ENCODE results near the gene EWSR1.
"Not testable (repeated sequence)": the region's sequence is repeated elsewhere in the genome, so short reads cannot be mapped to it uniquely, and the experiment has no call there.

EWSR1 gene

DNA sequence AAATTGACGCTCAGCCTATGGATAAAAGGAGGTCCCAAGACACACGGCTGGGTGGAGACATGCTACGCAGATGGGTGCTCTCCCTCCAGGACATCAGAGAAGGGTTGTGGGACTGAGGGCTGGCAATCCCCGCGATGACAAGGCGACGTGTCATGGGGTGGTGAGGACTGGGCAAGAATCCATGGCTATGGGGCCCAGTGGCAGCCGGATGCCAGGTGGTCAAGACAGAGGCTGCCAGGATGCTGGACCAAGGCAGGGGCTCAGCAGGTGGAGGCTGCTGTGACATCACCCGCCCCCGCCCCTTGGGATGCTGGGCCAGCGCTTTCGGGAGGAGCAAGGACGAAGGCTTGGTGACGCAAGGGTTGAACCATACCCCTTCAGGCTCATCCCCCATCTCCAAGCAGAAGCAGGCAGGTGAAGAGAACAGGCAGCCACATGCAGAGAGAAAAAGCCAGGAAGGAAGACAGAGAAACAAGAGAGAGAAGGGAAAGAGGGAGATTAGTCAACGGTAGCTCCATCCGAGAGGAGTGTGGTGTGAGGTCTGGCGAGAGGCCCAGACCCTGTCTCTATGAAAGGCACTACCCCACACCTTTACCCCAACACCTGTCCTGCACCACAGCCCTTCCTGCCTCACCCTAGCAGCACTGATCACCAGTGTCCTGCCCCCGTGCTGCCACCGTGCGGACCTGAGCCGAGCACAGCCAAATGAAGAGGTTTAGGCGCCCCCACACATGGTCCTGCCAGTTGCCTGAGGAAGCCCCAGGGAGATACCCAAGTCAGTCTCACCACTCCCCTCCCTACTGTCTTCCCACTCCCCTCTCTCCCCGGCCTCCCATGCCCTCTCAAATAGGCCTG, 71.5 kb downstream of the EWSR1 start:
- DNase-seq (ENCODE audit: low read depth), result no peak

DNA sequence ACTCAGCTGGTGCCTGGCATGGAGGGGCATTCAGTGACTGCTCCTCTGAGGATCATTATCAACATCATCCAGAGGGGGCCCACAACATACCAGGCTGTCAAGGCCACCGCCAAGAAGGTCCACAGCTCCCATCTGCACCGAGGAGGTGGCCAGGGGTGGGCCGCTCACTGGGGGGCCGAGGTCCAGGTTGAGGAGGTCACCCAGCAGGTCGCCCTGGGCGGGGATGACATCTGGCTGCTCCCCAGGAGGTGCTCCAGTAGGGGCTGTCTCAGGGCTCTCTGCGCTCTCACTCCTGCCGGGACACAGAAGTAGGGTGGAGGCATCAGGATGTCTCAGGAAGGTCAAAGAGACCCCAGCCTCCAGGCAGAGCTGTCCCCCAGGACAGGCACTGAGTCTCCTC, 72.5 kb downstream of the EWSR1 start:
- DNase-seq (ENCODE audit: low read depth), result no peak

DNA sequence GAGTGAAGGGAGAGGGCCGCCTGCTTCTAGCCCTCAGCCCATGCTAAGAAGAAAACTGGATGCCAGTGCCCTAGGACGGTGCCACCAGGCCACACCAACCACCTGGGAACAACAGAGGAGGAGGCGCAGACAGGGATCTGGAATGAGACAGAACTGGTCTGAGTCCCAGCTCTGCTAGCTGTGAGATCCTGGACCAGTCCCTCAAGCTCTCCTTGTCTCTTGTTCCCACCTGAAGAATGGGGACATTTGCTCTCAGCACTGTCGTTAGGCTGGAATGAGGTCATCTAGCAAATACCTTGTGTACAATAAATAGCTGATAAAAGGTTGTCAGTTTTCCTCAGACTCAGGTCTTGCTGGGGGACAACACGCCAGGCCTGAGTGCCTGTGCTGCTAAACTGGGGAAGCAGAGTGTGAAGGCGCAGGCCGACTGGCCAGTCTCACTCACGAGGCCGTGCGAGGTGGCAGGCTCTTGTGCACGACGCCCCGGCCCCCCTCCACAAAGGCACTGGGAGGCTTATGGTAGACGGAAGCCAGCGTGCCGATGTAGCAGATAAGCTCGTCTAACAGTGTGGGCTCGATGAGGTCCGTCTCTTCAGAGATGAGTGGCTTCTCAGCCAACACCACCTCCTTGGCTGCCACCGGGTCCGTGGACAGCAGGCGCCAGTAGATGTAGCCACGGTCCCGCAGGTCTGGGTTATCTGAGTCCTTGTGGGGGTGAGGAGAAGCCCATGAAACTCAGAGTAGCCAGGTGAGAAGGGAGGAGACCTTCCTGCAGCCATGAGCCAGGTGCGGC, 73.2 kb downstream of the EWSR1 start:
- DNase-seq (ENCODE audit: low read depth), result no peak

DNA sequence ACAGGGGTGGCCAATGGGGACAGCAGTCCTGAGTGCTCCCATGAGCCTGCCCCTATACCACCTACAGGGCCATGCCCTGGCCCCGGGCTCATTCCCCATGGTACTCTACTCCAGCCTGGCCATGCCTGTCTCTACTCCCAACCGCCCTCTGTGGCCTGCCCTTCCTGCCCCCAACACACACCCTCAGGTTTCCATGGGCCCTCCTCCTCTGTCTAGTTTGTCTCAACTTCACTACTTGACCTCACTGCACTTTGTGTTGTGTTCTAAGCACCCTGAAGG, 73.7 kb downstream of the EWSR1 start:
- no peak for DNase-seq (ENCODE audit: low read depth)

DNA sequence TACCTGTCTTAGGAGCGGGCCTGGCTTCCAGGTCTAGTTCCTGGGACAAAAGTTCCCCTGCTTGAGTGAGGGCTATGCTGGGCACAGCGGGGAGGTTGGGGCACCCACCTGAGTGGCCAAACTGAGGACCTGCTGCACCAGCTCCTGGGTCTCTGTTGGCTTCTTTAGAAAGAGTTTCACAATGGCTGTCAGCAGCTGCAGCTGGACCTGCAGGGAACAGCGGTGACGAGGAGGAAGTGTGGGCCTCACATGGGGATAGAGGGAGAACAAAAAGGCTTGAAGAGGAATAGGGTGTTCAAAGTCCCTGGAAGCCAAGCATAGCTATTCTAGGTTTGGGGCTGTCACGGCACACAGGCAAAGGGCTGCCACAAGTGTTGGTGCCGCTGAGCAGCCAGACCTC, 74.1 kb downstream of the EWSR1 start:
- DNase-seq (ENCODE audit: low read depth), result no peak

DNA sequence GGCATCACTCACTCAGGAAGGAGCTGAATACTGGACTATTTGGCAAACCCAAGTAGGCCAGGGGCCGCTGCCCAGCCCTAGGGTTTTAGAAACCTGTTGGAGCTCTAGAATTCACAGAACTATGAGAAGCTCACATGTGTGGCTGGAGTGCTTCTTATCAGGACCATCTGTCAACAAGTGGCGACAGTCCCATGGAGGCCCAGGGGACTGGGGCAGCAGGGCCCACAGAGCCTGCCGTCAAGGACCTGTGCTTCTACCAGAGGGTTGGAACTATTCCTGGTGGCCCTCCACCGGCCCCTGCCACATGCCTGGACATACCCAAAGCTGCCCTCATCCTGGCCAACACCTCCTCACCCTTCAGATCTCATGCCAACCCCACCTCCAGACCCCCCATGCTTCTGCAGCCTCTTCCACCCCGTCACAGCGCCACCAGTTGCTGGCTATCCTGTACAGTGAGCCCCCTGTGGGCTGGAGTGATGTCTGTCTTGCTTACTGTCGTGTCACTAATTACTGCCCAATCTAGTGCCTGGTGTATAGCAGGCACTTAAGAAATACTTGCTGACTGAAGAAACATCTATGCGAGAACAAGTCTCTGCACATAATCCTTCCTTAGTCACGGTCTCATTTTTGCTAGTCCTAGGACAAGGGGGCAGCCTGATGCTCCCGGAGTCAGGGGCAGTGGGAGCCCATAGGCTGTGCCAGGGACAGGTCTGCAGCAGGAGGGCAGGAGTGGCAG, 74.7 kb downstream of the EWSR1 start:
- no peak for DNase-seq (ENCODE audit: low read depth)

DNA sequence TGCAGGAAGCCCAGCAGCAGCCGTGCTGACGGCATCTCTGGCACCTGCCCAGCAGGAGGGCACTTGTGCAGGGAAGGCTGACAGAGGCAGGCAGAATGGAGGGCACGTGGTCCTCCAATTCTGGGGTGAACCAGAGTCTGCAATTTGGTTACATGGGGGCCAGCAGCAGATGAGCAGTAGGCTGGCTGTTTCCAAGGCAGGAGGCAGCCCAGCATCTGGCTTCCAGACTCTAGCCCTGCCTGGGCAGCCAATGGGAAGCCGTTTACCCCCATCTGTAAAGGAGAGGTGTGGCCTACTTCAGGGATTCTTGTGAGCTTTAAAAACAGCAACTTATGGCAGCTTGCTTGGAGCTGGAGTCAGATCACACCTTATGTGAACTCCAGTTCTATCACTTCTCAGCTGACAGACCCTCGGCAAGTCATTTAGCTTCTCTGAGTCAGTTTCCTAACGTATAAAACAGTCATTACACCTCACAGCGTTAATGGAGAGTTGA, 75.3 kb downstream of the EWSR1 start:
- peak; percentile 71 for DNase-seq (ENCODE audit: low read depth)

DNA sequence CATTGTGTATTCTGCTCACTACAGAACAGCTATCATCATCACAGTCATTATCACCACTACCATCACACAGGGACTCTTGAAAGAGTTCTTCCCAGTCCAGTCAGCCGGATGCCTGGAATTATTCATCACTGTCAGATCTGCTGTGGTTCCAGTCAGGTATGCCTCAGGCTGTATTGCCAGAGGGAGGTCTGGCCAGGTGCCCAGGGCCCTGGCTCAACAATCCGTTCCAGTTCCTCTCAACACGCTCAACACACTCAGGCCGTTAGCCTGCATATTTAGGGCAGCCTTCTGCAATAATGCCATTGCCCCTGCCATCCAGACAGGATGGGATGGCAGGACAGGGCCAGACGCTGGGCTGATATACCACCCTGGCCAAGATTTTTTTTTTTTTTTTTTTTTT, 76.1 kb downstream of the EWSR1 start:
- DNase-seq (ENCODE audit: low read depth), result peak; percentile 99

DNA sequence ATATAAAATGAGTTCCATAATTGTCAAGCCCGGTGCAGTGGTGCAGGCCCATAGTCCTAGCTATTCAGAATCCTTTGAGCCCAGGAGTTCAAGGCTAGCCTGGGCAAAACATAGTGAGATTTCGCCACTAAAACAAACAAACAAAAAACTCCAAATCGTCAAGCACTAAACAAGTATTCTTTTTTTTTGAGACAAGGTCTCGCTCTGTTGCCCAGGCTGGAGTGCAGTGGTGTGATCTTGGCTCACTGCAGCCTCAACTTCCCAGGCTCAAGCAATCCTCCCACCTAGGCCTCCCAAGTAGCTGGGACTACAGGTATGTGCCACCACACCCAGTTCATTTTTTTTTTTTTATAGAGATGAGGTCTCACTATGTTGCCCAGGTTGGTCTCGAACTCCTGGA, 76.8 kb downstream of the EWSR1 start:
- DNase-seq (ENCODE audit: low read depth), result not testable (repeated sequence)

DNA sequence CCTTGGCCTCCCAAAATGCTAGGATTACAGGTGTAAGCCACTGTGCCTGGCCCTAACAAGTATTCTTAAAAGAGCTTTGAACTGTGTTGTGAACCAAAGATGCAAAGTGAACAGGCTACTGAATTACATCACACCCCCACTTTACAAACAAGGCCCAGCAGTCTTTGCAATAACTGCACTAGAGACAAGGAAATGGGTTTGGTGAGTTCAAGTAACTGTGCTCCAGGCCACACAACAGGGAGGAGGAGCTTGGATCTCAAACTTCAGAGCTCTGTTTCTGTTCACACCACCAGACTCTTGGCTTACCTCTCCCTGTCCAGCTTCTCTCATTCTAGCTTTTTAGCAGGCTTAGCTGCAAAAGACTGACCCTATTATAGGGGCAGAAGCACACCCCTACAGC, 77.9 kb downstream of the EWSR1 start:
- no peak for DNase-seq (ENCODE audit: low read depth)

DNA sequence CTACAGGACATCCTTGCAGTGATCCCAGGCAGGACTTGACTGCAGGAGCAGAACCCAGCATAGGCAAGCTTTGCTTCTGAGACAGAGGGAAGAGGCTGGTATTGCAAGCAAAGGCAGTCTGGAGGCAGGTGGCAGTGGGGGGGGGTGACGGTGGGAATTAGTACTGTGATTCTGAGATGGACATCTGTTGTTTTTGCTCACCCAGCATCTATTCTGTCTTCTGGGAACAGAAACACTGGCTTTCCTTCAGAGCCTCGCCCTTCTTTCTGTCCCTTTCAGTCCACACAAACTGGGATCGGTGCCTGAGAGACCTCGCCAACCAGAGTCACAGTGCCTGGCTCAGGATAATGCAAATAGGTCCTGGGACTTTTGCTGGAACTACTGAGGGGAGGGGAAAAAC, 78.6 kb downstream of the EWSR1 start:
- no peak for DNase-seq (ENCODE audit: low read depth)

DNA sequence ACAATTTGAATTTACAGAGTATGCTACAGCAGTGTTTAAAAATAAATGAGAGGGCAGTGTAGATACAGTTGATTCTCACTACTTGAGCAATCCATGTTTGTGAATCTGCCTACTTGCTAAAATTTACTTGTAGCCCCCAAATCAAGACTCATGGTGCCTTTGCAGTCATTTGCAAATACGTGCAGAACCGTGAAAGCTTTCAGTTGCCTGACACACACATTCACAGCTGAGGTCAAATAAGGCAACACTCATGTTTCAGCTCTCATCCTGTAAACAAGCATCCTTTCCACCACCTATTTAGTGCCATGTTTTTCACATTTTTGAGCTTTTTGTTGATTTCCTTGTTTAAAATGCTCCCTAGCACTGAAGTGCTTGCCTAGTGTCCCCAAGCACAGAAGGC, 80.0 kb downstream of the EWSR1 start:
- no peak for DNase-seq (ENCODE audit: low read depth)

DNA sequence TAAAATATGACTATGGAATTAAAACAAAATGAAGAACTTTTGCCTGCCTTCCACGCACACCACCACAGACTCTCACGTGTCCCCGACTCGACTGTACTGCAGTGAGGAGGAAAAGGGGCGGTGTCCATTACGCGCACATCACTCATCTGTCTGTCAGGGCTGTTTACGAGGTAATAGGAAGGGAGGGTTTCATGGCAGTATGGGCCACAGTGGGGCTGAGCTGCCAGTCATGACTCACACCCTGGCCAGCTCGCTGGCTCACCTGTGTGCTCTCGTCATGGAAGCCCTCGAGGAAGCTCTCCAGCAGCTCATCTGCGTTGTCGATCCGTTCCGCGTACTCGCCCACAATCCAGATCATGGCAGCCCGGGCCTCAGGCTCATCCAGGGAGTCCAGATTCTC, 80.9 kb downstream of the EWSR1 start:
- no peak for DNase-seq (ENCODE audit: low read depth)

Data from ELR (cell line).